Measurements from ENCODE around the gene ARHGAP22. TPM values are rescaled to one million over a fixed set of nuclear protein-coding genes. Genes with fewer than 3 reads are reported as not detected.
A peak's percentile ranks its signal among the peaks of the same experiment; 100 is the strongest.

ARHGAP22 gene
- total RNA-seq, 1 donor from 2014 or later: 3.4 TPM

DNA sequence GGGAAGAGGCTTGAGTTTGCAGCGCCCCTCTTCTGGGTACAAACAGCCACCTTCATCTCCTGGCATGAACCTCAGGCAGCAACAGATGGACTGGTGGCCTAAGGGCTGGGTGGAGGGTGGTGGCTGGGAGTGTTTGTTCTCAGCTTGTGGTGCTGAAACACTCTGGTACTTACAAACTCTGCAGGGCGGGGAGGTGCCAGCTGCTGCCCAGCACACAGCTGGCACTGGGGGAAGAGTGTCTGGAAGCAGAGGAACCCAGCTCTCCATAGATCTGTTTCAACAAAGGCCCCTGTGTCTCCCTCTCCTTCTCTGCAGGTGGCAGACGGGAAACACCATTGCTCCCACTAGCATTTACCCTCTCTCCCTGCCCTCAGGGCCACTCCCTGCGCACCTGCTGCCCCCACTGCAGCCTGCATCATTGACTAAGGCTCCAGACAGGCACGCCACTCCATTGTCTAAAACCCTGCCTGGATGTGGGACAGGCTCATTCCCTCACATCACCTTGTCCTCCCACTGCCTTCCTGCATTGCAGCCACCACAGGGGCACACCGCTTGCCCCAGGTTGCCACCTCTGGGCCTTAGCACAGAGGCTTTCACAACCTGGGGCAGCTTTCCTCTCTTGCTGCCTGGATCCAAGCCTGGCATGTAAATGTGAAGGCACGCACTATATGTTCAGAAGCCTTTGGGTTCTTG lies 6.5 kb downstream of the ARHGAP22 start:
- intact Hi-C loops (cut with micrococcal nuclease): no loop called here
- ATAC-seq (peak; percentile 61), DNase-seq (no peak)

DNA sequence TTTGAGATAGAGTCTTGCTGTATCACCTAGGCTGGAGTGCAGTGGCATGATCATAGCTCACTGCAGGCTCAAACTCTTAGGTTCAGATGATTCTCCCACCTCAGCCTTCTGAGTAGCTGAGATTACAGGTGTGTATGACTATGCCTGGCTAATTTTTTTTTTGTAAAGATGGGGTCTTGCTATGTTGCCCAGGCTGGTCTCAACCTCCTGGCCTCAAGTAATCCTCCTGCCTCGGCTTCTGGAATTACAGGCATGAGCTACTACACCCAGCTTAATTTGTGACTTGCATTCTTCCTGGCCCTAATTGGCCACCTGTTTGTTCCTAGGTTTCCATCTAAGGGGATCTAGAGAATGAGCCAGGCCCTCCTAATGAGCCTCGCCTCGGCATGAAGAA lies 9.3 kb downstream of the ARHGAP22 start:
- DNase-seq (no peak), ATAC-seq (no peak)
- intact Hi-C loops (cut with micrococcal nuclease): no loop called here

DNA sequence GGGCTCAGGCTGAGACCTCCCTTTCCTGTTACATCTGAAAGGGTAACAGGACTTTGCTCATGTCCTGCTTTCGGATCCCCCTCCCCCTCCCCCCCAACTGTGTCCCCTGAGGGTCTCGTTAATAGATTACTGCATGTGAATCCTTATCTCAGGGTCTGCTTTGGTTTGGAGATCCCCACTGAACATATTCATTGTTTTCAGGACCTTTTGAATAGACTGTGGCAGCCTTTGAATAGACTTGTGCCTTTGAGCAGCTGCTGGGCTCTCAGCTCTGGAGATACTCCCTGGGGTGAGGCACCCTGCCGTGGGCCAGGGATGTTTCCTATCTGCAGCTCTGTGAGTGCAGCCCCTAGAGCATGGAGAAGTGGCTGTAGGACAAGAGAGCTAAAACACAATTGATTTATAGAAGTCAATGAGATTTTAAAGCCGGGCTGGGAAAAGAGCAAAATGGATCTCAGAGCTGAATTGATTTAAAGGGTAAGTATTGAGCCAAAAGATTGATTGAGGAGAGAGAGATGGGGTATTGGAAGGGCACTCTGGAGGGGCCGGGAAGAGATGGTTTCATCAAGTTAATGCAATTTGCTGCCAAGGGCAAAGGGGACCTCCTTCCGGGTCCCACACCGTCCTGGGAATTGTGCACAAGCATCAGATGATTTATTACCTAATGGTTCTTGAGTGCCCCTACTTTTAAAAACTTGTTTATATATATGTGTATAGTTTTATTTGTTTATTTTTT lies 9.9 kb downstream of the ARHGAP22 start:
- intact Hi-C loops (cut with micrococcal nuclease): no loop called here
- ATAC-seq (no peak), DNase-seq (no peak)

DNA sequence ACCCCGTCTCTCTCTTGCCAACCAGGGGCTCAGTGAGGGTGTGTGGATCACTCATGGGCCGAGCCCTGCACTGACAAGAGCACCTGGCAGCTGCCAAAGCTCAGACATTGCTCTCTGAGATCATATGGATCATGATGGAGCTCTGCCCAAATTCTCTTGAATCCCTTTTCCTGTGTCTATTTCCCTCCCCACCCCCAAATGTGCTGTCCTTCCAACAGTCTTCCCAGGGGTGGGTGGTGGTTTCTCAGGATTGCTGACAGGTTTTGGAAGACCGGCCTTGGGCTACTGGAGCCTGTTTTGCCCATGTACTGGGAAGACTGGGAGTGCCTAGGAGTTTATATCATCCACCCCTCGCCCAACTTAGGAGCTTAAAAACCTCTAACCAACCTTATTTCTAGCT lies 10.5 kb downstream of the ARHGAP22 start:
- intact Hi-C loops (cut with micrococcal nuclease): no loop called here
- no peak for DNase-seq
- no peak for ATAC-seq

DNA sequence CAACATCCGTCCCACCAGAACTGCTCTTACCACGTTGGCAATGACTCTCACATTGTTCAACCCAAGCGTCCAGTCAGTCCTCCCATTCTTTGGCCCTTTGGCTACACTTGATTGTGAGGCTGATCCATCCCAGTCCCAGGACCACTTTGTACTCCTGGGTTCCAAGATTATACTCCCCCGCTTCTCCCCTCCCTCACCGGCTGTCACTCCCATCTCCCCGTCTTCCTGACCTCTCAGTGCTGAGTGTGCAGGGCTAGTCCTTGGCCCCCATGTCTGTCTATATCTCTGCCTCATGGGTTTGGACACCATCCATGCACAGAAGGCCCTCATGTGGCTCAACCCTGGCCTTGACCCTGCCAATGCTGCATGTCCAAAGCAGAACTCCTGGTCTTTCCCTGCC lies 12.5 kb downstream of the ARHGAP22 start:
- DNase-seq (no peak), ATAC-seq (no peak)
- intact Hi-C loops (cut with micrococcal nuclease): no loop called here

DNA sequence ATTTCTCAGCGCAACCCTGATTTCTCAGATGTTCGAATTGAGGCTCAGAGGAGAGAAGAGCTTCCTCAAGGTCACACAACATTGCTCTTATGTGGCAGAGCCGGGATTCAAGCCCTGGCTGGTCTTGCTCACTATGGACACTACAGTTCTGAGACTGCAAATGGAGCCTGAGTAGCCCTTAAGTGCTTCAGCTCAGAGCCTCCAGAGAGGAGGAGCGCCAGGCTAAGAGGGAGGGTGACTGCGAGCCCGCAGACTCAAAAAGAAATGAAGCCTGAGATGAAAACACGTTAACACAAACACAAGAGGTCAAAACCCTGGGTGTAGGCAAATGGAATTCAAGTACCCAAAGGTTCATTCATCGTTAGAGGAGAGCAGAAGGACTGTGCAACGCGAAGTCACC lies 13.9 kb downstream of the ARHGAP22 start:
- ATAC-seq (no peak), DNase-seq (no peak)
- intact Hi-C loops (cut with micrococcal nuclease): no loop called here

DNA sequence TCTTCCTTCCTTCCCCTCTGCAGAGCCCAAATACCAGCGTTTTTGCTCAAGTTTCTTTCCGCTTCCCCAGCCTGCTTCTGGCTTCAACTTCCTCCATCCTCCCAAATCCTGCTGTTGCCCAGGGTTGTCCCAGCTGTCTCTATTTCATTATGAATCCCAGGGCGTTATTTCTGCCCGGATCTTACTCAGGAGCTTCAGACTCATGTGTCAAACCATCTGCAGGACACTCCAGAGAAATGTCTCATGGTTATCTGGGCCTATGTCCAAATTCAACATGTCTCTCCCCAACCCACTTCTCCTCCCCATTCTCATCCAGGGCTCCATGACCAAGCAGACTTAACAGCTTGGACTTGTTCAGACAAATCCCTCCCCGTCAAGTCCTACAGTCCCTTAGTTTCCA lies 15.6 kb downstream of the ARHGAP22 start:
- DNase-seq: no peak
- intact Hi-C loops (cut with micrococcal nuclease): no loop called here
- ATAC-seq: peak; percentile 90

DNA sequence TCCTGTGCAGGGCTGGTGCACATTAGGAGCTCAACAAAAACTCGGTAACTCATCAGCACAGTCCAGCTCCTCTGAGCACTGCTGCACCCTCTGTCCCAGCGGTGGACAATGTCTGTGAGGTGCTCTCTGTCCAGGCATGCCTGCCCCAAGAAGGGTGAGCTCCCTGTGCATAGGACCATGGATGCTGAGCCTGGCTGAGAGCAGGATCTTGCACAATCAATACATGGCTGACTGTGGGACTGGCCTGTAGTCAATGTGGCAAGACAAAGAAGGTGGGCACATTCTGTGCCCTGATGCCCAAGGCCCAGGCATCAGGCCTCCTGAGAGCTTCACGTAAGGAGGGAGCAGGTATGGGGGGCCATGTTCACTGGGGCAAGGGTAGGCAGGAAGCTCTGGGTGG lies 17.1 kb downstream of the ARHGAP22 start:
- DNase-seq (no peak), ATAC-seq (no peak)
- intact Hi-C loops (cut with micrococcal nuclease): no loop called here

DNA sequence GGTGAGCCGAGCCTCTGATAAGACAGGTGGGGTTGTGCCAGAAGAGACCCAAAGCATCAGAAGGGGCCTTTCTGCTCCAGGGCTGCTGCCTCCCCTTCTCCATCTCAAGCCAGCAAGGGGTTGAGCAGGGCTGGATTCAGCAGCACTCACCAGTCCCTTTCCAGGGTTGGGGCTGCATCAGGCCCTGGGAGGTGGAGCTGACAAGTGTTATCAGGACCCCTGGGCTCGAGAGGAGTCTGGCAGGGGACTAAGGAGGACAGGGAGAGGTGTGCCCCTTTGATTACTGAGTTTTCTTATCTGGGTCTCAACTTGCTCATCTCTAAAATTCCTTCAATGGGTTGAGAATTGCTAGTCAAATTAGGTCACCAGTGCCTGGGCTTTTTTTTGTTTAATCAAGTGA lies 17.8 kb downstream of the ARHGAP22 start:
- intact Hi-C loops (cut with micrococcal nuclease): no loop called here
- DNase-seq (no peak), ATAC-seq (no peak)

DNA sequence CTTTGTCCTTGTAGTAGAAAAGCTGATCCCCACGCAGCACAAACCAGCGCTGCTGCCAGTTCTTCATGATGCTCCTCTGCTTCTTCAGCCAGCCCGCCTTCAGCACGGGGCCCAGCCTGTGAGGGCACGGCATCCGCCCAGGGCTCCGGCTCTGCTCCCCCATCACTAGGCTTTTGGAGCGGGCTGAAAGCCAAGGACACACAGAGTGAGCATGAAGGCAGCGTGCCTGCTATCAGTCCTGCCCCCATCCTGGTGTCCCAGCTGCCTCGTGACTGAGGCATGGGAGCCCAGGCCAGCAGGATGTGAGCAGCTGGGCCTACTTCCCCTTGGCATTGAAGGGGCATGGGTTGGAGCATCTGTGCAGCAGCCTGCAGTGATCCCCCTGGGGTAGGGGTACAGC lies 21.9 kb downstream of the ARHGAP22 start:
- DNase-seq (peak; percentile 47), ATAC-seq (peak; percentile 31)
- intact Hi-C loops (cut with micrococcal nuclease): no loop called here

DNA sequence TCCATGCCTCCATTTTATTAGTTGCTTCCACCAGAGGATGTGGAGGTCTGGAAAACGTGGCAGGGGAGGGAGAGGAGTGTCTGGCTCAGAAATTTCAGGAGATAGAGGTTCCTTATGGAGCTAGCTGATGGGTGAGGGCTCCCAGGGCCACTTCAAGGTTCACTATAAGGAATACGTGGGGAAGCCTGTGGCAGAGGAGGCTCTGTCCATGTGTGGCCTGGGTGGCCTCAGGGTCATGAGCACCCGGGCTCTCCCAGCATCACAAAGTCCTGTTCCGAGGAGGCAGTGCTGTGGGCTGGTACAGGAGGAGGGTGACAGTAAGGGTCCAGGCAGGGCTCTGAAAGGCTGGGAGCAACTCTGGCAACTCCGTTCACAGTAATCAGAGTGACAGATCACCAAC lies 24.6 kb downstream of the ARHGAP22 start:
- ATAC-seq: no peak
- no peak for DNase-seq
- intact Hi-C loops (cut with micrococcal nuclease): no loop called here

DNA sequence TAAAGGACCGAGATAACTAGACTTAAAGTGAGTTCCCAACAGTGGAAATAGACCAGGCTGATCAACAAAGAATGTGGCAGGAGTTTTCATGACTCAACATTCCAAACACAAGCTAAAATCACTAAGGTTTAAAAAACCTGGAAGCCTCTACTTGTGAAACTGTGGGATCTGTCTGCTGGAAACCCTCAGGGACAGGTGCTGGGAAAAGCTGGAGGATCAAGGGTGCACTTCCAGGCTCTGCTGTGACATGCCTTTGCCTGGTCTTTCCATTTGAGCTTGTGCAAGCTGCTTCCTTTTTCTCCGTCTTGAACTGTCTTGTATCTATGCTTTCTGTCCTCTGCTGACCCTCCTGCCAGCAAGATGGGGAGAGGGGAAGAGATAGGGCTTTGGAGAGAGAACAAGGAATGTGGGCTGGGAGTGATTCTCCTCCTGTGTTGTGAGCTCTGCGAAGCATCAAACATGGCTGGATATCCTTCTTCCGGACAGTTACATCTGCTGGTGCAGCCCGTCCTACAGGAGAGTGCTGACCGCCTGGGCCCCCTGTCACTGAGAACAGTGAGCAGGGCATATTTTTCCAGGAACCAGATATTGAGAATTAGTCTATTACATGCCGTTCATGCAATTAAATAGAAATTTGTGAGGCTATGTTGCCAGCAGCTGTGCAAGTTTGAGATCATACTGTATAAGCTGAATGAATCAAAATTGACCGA lies 25.5 kb downstream of the ARHGAP22 start:
- intact Hi-C loops (cut with micrococcal nuclease): no loop called here
- ATAC-seq (peak; percentile 42), DNase-seq (no peak)

DNA sequence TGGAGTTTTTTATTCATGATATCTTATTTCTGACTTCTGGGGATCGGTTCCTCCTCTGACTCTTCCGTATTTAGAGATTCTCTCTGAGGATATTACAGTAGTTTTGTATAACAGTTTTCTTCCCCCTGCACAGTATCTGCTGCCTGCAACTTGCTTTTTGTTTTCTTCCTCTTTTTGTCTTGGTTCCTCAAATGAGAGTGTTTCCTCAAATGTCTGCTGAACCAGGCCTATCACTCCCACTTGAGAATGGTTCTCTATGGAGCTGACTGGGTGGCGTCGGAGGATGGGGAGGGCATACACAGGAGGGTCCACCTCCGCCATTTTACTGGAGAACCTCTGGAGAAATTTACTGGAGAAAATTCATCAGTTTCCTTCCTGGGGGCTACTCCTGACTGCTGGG lies 27.7 kb downstream of the ARHGAP22 start:
- intact Hi-C loops (cut with micrococcal nuclease): no loop called here
- ATAC-seq (peak; percentile 47), DNase-seq (no peak)

DNA sequence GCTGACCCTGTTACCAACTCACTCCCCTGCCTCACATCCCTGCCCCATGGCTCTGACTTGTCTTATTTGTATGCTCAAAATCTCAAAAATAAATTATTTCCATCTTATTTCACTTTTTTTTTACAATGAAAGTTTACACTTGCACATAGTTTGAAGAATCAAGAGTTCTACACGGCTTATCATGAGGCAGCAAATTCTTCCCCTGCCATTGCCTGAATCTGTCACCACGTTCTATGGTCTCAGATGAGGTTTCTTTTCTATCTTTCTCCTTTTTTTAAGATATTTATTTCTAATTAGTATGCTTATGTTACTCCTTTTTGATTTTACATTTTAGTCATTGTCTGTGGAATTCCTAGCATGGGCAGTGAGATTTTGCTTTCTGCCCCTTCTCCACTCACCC lies 28.4 kb downstream of the ARHGAP22 start:
- ATAC-seq: no peak
- intact Hi-C loops (cut with micrococcal nuclease): no loop called here
- DNase-seq: no peak

DNA sequence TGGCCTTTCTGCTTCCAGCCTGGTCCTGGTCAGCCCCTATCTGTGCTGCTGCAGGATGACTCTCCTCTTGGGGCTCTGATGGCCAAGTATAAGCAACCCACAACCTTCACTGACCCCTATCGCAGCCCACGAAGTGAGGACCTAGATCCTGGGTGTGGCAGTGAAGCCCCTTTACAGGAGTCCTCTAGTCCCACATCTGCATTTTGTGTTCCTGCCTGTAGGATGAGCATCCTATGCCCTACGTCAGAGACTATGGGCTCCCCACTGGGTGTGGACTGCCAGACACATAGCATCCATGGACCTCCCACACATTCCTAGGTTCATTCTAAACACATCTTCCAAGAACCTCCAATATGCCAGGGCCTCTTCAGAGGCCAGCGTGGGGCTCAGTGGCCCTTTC lies 29.0 kb downstream of the ARHGAP22 start:
- intact Hi-C loops (cut with micrococcal nuclease): no loop called here
- ATAC-seq: no peak

DNA sequence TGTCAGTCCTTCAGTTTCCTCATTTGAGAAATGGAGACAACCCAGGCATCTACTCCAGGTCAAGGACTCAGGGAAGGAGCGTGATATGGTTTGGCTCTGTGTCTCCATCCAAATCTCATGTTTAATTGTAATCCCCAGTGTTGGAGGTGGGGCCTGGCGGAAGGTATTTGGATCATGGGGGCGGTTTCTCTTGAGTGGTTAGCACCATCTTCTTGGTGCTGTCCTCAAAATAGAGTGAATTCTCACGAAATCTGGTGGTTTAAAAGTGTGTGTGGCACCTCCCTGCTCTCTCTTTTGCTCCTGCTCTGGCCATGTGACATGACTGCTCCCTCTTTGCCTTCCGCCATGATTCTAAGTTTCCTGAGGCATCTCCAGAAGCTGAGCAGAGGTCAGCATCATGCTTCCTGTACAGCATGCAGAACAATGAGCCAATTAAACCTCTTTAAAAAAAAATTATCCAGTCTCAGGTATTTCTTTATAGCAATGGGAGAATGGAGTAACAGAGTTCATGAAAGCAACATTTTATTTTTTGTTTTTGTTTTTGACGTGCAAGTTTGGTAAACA lies 30.0 kb downstream of the ARHGAP22 start:
- DNase-seq: no peak
- ATAC-seq: no peak
- intact Hi-C loops (cut with micrococcal nuclease): no loop called here

More for the DNA sequence above, 29.0 kb downstream of the ARHGAP22 start:
- no peak for DNase-seq

DNA sequence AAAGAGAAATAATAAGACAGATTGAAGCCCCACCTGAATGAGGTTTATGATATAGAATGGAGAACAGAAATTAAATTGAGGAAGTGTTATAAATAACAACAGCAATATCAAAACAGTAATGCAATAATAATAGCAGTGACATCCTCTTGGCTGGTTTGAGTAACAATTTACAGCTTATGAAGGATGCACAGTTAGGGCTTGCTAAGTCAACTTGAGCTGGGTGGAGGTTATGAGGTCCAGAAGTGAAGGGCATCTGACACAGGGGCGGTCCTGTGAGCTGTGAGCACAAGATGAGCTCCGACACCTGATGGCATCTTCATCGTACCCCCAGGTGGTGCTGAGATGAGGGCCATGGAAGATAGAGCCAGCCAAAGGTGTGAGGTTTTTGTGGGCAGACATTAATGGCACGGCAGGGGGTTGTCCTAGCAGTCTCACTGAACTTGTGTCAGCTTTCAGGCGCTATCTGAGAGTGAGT lies 30.5 kb downstream of the ARHGAP22 start:
- ATAC-seq (no peak), DNase-seq (no peak)
- intact Hi-C loops (cut with micrococcal nuclease): no loop called here

DNA sequence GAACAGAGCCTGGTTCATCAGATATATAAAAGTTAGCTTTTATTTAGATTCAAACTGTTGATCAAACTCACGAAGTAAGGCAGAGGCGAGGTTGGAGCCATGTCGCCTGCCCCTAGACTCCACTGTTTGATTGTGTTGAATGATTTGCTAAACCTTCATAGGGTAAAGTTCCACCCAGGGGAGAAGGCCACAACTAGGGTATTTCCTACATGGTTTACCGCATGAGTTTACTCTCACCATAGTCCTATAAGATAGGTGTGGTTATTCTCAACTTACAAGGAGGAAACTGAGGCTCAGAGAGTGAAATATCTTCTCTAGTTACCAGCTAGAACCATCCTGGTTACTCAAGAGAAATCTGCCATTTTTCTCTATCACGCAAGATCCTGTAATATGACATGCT lies 31.8 kb downstream of the ARHGAP22 start:
- intact Hi-C loops (cut with micrococcal nuclease): no loop called here
- DNase-seq (no peak), ATAC-seq (no peak)

DNA sequence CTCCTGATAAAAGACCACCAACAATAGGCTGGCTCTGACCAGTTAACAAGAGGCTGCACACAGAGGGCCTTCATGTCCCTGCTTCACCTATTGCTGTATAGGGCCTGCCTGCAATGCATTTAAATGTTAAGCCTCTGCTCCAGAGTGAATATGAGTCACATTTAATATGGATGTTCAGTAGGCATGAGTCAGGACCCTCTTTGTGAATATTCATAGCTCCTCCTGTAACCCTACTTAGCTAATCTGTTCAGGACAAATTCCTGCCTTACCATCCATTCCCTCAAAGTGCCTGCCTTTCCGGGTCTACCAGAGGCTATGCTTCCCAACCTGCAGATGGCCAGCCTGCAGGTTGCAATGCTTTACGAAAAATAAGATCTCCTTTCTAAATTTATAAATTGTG lies 32.5 kb downstream of the ARHGAP22 start:
- DNase-seq: no peak
- ATAC-seq: no peak
- intact Hi-C loops (cut with micrococcal nuclease): no loop called here

DNA sequence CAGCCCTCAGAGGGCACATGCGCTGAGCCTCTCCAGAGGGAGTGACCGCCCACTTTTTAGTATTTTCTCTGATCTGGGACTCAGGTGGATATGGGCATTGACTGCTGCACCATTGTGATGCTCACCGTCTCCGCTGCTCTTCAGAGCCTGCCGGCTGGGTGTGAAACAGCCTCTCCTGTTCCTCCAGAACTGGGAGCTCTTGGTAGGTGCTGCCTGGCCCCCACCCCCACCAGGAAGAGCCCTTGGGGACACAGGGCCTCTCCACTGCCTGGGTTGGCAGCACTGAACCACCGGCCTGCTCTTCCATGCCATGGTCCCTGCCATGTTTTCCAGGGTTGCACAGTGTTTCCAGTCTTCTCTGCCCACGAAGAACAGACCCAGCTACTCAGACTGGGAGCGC lies 36.3 kb downstream of the ARHGAP22 start:
- intact Hi-C loops (cut with micrococcal nuclease): no loop called here
- no peak for ATAC-seq

More for the DNA sequence above, 36.3 kb downstream of the ARHGAP22 start:
- no peak for DNase-seq
